HepG2 (cell line): ENCODE measurements around the gene STKLD1. TPM values are rescaled to one million over a fixed set of nuclear protein-coding genes. Genes with fewer than 3 reads are reported as not detected.

Source experiments
- FOXK2 ChIP-seq: fragments of 450-650 bp; IDR thresholded peaks from 2 replicates; pipeline ENCODE4 v1.6.1; 2016
- GABPB1 ChIP-seq: IDR thresholded peaks from 2 replicates; pipeline ENCODE4 v1.6.1; 2016; ENCODE audit warnings: mild to moderate bottlenecking, missing genetic modification reagents, moderate library complexity, missing compliant biosample characterization
- HHEX ChIP-seq: IDR thresholded peaks from 2 replicates; pipeline ENCODE4 v1.6.1; 2016; ENCODE audit warnings: control low read depth
- MYC ChIP-seq: sonication (generic); formaldehyde crosslinking; IDR thresholded peaks from 2 replicates; pipeline ENCODE4 v1.9.0; 2021; ENCODE audit warnings: missing genetic modification reagents, borderline replicate concordance
- PCBP1 ChIP-seq: fragments of 200-400 bp; formaldehyde crosslinking; IDR thresholded peaks from 2 replicates; pipeline ENCODE4 v1.6.1; 2017; ENCODE audit warnings: mild to moderate bottlenecking, low read depth, low read length, borderline replicate concordance
- REL ChIP-seq: sonication (generic); formaldehyde crosslinking; conservative IDR thresholded peaks from 2 replicates; pipeline ENCODE4 v1.8.0; 2022; ENCODE audit warnings: mild to moderate bottlenecking, missing genetic modification reagents, moderate library complexity
- RNF2 ChIP-seq: fragments of 450-650 bp; conservative IDR thresholded peaks from 2 replicates; pipeline ENCODE4 v1.6.1; 2016; ENCODE audit warnings: low read depth
- RXRA ChIP-seq: sonication (generic); formaldehyde crosslinking; IDR thresholded peaks from 2 replicates; pipeline ENCODE4 v1.5.1; 2020; ENCODE audit warnings: missing genetic modification reagents
- SATB2 ChIP-seq: sonication (generic); formaldehyde crosslinking; IDR thresholded peaks from 2 replicates; pipeline ENCODE4 v1.5.0; 2020; ENCODE audit warnings: missing genetic modification reagents
- ZFP1 ChIP-seq: IDR thresholded peaks from 2 replicates; pipeline ENCODE4 v1.6.1; 2016
- ZNF446 ChIP-seq: sonication (generic); formaldehyde crosslinking; IDR thresholded peaks from 2 replicates; pipeline ENCODE4 v1.5.0; 2020; ENCODE audit warnings: mild to moderate bottlenecking, missing genetic modification reagents
- ZNF605 ChIP-seq: sonication (generic); formaldehyde crosslinking; IDR thresholded peaks from 2 replicates; pipeline ENCODE4 v1.8.0; 2022; ENCODE audit warnings: mild to moderate bottlenecking, missing genetic modification reagents
- ZNF672 ChIP-seq: sonication (generic); formaldehyde crosslinking; IDR thresholded peaks from 2 replicates; pipeline ENCODE4 v1.8.1; 2022; ENCODE audit warnings: missing genetic modification reagents
- ZSCAN12 ChIP-seq: sonication (generic); formaldehyde crosslinking; IDR thresholded peaks from 2 replicates; pipeline ENCODE4 v1.9.0; 2021; ENCODE audit warnings: mild to moderate bottlenecking, missing genetic modification reagents
- polyA plus RNA-seq, 8 experiments: library from polyadenylated mRNA; depleted of rRNA in 3 of 8; stranded (reverse) in 7 of 8; unstranded in 1 of 8; fragments of >200 nt; fragmentation: Illumina TruSeq in 4 of 8; extraction: Trizol in 4 of 8; gene quantifications; 2 replicates each; pipeline versions ENCODE4 v1.2.1 to v1.2.3, GENCODE V29; 2011 to 2016; ENCODE audit warnings: low read depth in 4 of 8, missing spikeins in 1 of 8, mixed read lengths in 1 of 8; ENCODE audit not compliant: insufficient read depth in 1 of 8
- total RNA-seq, 5 experiments: library from RNA; depleted of rRNA; stranded (reverse); fragments of >200 nt; fragmentation: Illumina TruSeq; extraction: Trizol; gene quantifications; 2 replicates each; pipeline ENCODE4 v1.2.3, GENCODE V29; 2016; ENCODE audit warnings: low read depth in 1 of 5
- TF ChIP-seq, protein P1 (sequence below): sonication (generic); formaldehyde crosslinking; IDR thresholded peaks from 2 replicates; pipeline ENCODE4 v1.5.0; 2020; ENCODE audit warnings: mild to moderate bottlenecking, missing genetic modification reagents
- TF ChIP-seq, protein P2 (sequence below): sonication (generic); formaldehyde crosslinking; IDR thresholded peaks from 2 replicates; pipeline ENCODE4 v1.9.0; 2021; ENCODE audit warnings: mild to moderate bottlenecking, missing genetic modification reagents
- TF ChIP-seq, protein P3 (sequence below): sonication (generic); formaldehyde crosslinking; IDR thresholded peaks from 2 replicates; pipeline ENCODE4 v1.8.1; 2023; ENCODE audit warnings: mild to moderate bottlenecking, missing genetic modification reagents
- TF ChIP-seq, protein P4 (sequence below): sonication (generic); formaldehyde crosslinking; IDR thresholded peaks from 2 replicates; pipeline ENCODE4 v1.5.1; 2020; ENCODE audit warnings: missing genetic modification reagents, mild to moderate bottlenecking, borderline replicate concordance

Gene STKLD1
- total and polyA plus RNA-seq, 2 of the 13 experiments (the other 11 are each of a cell fraction or from before 2014, with no cell fraction given): 1.5 to 2.2 TPM

DNA sequence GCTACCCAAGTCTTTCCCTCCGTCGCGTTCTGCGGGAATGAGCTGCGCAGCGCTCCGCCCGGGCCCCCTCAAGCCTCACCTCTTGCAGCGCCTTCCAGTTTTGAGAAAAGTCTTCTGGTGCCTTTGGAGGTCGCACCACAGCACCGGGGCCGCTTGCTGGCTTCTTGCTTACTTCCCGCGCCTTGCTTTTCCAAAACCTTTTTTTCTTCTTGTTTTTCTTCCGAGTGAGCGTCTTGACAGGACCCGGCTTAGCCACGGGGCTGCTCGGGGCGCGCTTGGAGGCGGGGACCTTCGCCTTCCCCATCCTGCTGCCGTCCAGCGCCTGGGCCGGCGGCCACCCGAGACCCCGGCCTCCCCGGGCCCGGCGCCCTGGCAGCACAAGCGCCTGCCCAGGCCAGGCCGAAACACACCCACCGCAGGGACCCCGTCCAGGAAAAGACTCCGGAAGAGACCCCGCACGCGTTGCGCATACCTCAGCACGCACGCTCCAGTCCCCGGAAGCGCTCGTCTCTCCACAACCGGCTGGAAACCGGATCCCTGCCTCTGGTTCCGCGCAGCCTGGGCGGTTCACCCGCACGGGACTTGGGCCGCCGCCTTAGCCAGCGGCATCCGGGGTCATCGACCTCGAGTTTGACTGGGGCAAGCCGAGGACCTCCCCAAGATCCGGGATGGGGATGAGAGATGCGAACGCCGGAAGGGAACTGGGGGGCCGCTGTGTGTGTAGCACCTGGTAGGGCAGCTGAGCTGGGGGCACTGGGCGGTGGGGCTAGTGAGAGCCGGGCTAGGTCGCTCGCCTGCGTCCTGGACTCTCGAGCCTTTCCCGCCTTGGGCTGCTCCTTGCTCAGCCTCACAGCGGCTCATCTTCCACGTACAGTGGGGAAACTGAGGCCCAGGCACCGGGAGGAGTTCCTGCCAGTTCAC lies 41.6 kb downstream of the STKLD1 start, which contains the start of gene REXO4 (continued):
- TF ChIP-seq, protein P1, sequence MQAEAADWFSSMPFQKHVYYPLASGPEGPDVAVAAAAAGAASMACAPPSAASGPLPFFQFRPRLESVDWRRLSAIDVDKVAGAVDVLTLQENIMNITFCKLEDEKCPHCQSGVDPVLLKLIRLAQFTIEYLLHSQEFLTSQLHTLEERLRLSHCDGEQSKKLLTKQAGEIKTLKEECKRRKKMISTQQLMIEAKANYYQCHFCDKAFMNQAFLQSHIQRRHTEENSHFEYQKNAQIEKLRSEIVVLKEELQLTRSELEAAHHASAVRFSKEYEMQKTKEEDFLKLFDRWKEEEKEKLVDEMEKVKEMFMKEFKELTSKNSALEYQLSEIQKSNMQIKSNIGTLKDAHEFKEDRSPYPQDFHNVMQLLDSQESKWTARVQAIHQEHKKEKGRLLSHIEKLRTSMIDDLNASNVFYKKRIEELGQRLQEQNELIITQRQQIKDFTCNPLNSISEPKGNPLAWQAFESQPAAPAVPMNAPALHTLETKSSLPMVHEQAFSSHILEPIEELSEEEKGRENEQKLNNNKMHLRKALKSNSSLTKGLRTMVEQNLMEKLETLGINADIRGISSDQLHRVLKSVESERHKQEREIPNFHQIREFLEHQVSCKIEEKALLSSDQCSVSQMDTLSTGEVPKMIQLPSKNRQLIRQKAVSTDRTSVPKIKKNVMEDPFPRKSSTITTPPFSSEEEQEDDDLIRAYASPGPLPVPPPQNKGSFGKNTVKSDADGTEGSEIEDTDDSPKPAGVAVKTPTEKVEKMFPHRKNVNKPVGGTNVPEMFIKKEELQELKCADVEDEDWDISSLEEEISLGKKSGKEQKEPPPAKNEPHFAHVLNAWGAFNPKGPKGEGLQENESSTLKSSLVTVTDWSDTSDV: no peak
- peak; percentile 99 for TF ChIP-seq GABPB1 (CRISPR knock-in tag)
- TF ChIP-seq FOXK2: no peak
- peak; percentile 97 for TF ChIP-seq REL (CRISPR knock-in tag)
- TF ChIP-seq ZFP1 (CRISPR knock-in tag): peak; percentile 50
- no peak for TF ChIP-seq ZNF446 (CRISPR knock-in tag)
- TF ChIP-seq, protein P2, sequence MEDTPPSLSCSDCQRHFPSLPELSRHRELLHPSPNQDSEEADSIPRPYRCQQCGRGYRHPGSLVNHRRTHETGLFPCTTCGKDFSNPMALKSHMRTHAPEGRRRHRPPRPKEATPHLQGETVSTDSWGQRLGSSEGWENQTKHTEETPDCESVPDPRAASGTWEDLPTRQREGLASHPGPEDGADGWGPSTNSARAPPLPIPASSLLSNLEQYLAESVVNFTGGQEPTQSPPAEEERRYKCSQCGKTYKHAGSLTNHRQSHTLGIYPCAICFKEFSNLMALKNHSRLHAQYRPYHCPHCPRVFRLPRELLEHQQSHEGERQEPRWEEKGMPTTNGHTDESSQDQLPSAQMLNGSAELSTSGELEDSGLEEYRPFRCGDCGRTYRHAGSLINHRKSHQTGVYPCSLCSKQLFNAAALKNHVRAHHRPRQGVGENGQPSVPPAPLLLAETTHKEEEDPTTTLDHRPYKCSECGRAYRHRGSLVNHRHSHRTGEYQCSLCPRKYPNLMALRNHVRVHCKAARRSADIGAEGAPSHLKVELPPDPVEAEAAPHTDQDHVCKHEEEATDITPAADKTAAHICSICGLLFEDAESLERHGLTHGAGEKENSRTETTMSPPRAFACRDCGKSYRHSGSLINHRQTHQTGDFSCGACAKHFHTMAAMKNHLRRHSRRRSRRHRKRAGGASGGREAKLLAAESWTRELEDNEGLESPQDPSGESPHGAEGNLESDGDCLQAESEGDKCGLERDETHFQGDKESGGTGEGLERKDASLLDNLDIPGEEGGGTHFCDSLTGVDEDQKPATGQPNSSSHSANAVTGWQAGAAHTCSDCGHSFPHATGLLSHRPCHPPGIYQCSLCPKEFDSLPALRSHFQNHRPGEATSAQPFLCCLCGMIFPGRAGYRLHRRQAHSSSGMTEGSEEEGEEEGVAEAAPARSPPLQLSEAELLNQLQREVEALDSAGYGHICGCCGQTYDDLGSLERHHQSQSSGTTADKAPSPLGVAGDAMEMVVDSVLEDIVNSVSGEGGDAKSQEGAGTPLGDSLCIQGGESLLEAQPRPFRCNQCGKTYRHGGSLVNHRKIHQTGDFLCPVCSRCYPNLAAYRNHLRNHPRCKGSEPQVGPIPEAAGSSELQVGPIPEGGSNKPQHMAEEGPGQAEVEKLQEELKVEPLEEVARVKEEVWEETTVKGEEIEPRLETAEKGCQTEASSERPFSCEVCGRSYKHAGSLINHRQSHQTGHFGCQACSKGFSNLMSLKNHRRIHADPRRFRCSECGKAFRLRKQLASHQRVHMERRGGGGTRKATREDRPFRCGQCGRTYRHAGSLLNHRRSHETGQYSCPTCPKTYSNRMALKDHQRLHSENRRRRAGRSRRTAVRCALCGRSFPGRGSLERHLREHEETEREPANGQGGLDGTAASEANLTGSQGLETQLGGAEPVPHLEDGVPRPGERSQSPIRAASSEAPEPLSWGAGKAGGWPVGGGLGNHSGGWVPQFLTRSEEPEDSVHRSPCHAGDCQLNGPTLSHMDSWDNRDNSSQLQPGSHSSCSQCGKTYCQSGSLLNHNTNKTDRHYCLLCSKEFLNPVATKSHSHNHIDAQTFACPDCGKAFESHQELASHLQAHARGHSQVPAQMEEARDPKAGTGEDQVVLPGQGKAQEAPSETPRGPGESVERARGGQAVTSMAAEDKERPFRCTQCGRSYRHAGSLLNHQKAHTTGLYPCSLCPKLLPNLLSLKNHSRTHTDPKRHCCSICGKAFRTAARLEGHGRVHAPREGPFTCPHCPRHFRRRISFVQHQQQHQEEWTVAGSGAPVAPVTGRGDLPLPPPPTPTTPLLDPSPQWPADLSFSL: no peak
- peak; percentile 83; the same call in 1 of the 2 replicates for TF ChIP-seq RNF2
- TF ChIP-seq, protein P3, sequence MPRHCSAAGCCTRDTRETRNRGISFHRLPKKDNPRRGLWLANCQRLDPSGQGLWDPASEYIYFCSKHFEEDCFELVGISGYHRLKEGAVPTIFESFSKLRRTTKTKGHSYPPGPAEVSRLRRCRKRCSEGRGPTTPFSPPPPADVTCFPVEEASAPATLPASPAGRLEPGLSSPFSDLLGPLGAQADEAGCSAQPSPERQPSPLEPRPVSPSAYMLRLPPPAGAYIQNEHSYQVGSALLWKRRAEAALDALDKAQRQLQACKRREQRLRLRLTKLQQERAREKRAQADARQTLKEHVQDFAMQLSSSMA (CRISPR knock-in tag): peak; percentile 46; the same call in 1 of the 2 replicates
- TF ChIP-seq PCBP1: peak; percentile 89; the same call in 1 of the 2 replicates
- TF ChIP-seq, protein P4, sequence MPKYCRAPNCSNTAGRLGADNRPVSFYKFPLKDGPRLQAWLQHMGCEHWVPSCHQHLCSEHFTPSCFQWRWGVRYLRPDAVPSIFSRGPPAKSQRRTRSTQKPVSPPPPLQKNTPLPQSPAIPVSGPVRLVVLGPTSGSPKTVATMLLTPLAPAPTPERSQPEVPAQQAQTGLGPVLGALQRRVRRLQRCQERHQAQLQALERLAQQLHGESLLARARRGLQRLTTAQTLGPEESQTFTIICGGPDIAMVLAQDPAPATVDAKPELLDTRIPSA (CRISPR knock-in tag): peak; percentile 96; the same call in 1 of the 2 replicates
- peak; percentile 37; the same call in 1 of the 2 replicates for TF ChIP-seq ZSCAN12 (CRISPR knock-in tag)
- TF ChIP-seq ZNF672 (CRISPR knock-in tag): peak; percentile 65; the same call in 1 of the 2 replicates
- TF ChIP-seq RXRA (CRISPR knock-in tag): peak; percentile 100
- no peak for TF ChIP-seq HHEX (CRISPR knock-in tag)
- peak; percentile 97 for TF ChIP-seq MYC (CRISPR knock-in tag)
- TF ChIP-seq SATB2 (CRISPR knock-in tag): no peak
- peak; percentile 67; the same call in 1 of the 2 replicates for TF ChIP-seq ZNF605 (CRISPR knock-in tag)
